GM19035 (cell line): ENCODE data around the gene ZBTB1.
"Not testable (repeated sequence)": the region's sequence is repeated elsewhere in the genome, so short reads cannot be mapped to it uniquely, and the experiment has no call there.

ENCODE experiments used
- ATAC-seq: cut with Tn5 transposase; IDR thresholded peaks from one replicate; pipeline ENCODE4 v1.9.1; 2021; ENCODE audit not compliant: unreplicated experiment

Gene ZBTB1

DNA sequence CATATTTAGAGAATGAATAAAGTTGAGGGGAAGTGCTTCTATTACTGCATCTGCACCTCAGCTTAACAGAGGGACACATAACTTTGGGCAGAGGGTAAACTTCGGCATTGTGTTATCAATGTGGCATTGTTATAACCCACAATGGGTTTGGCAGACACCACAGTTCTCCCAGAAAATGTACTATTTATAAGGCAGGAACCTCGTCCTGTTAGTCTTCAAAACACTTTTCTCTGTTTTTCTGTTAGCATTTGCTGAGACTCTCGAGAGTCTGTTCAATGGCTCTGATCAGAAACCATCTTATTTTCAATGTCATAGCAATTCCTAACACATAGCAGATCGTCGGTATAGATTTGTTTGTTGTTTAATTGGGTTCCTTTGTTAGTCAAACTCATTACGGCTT lies 59.1 kb downstream of the ZBTB1 start:
- ATAC-seq: no peak

DNA sequence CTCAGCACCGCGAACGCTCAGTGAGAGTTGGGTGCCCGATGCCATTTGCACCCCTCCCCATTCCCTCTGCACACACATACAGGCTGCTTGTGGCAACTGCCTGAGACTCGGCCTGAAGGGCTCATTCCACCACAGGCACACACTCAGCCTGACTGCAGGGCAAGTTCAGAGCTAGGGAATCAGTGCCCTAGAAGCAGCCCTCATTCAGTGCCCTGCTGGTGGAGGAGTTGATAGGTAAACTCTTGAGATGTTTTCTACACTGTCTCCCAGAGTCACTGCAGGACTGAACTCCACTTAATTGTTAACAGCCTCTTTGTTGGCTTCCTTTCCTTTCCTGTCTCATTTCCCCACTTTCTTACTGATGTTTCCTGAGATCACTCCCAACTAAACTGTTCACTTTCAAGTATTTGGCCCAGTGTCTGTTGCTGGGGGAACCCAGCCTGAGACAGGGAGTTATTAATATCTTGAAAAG lies 62.1 kb downstream of the ZBTB1 start:
- no peak for ATAC-seq

DNA sequence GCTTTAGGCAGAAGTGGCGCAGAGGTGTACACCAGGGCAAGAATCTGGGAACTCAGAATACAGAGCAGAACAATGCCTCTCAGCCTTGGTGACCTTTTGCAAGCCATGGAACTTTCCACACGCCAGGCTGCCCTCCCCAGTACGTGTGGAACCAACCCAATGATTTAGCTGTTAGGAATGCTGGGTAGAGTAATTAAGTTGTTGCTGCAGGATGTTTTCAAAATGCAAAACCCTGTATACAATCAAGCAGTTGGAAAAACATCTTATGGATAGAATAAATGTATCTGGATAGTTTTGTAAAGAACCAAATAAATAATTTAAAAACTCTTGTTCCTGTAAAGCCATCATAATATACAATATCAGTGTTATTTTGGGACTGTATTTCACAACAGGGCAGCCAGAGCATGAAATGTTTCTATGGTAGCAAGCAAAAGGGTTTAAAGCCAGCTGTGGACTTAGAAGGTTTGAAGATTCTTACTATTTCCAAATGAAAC lies 64.6 kb downstream of the ZBTB1 start:
- ATAC-seq: no peak

DNA sequence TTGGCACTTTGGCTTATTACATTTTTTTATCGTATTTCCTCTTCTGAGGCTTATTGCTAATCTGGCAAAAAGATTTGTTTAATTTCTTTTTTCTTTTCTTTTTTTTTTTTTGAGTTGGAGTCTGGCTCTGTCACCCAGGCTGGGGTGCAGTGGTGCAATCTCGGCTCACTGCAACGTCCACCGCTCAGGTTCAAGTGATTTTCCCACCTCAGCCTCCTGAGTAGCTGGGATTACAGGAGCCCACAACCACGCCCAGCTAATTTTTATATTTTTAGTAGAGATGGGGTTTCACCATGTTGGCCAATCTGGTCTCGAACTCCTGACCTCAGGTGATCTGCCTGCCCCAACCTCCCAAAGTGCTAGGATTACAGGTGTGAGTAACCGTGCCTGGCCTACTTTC lies 65.1 kb downstream of the ZBTB1 start:
- not testable (repeated sequence) for ATAC-seq

DNA sequence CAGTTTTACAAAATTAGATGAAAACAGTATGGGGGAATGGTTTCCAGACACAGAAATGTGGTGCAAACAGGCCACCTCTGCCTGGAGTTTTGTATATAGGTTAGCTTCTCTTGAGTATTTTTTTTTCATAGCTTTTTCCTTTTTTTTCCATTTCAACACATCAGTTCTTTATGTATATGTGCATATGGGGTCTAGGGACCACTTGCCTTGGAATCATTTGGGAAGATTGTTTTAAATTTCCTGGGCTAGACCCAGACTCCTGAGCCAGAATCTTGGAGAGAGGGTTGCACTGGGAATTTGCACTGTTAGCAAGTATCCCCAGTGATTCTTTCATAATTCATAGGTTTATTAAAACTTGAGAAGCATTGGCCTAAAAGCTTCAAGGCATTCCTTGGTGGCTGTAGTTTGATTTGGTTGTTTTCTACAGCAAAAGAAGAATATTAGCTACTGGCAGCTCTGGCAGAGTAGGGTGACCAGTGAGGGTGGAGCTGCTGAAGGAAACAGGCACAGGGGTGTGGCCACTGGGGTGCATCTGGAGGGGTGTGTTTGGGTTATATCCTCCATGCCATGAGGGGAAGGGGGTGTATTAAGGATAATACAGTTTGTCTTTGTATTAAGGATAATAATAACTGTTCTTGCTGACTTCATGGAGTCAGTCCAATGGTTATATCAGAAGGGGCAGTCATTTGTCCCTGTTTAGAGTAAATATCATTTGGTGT lies 68.0 kb downstream of the ZBTB1 start:
- ATAC-seq: no peak

DNA sequence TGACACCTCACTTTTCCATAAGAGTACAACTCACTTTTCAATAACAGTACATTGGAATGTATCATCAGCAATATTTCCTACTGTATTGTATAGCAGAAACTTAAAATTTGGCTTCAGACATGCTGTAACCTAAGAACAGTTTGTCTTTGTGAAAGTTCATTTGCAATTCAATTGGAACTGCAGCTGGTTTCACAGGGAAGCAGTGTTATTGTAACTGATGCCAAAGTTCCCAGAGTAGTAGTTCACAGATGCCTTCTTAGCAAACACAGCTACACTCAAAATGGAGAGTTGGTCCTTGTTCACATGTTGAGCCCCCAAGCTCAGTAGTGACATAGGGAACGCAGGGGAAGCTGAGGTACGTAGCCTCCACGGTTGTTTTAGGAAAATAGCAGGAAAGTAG lies 68.5 kb downstream of the ZBTB1 start:
- ATAC-seq: no peak
